Fibroblast of mammary gland (primary cell): ENCODE results near the gene NASP.

Experiments
- DNase-seq: peaks from one replicate; pipeline ENCODE4 v3.0.0-alpha.2; 2010; ENCODE audit warnings: low read depth
- H3K4me3 ChIP-seq: 2 replicates; pipeline ENCODE4 v1.5.1; 2011; ENCODE audit warnings: low read depth, mild to moderate bottlenecking, low read length, moderate library complexity; ENCODE audit not compliant: control insufficient read depth
- CTCF ChIP-seq: conservative IDR thresholded peaks from 2 replicates; pipeline ENCODE4 v1.5.1; 2011; ENCODE audit warnings: low read depth, low read length, inconsistent platforms; ENCODE audit not compliant: control insufficient read depth, insufficient read depth

NASP gene

GRCh38 chr1:45583666-45584350 lies at the start of gene NASP:
TSS of gene NASP (plus strand) at chr1:45584041. CDS start at chr1:45584147, 106 bp downstream.
- DNase-seq = peak; percentile 66
- TF ChIP-seq CTCF = no peak

GRCh38 chr1:45535988-45536766 lies 47.7 kb upstream of the NASP start:
- DNase-seq = no peak
- no peak for TF ChIP-seq CTCF
- no peak overlapping the region for H3K4me3 ChIP-seq

More at GRCh38 chr1:45583666-45584350, at the start of gene NASP:
- H3K4me3 ChIP-seq = peak within 1 kb of the TSS; percentile 100

- no peak for DNase-seq
- no peak for TF ChIP-seq CTCF
- no peak overlapping the region for H3K4me3 ChIP-seq
Observed at GRCh38 chr1:45536886-45537285, 47.0 kb upstream of the NASP start.

- TF ChIP-seq CTCF = no peak
- no peak for DNase-seq
- H3K4me3 ChIP-seq = no peak overlapping the region
Observed at GRCh38 chr1:45541193-45541592, 42.6 kb upstream of the NASP start.

- H3K4me3 ChIP-seq = no peak overlapping the region
- no peak for DNase-seq
- no peak for TF ChIP-seq CTCF
Observed at GRCh38 chr1:45542591-45542990, 41.2 kb upstream of the NASP start.

- H3K4me3 ChIP-seq = no peak overlapping the region
- TF ChIP-seq CTCF = no peak
- DNase-seq = no peak
Observed at GRCh38 chr1:45543581-45544417, 40.0 kb upstream of the NASP start.
